Epidermal melanocyte (primary cell): ENCODE data around the gene MCCC1.
"Not testable (repeated sequence)": the region's sequence is repeated elsewhere in the genome, so short reads cannot be mapped to it uniquely, and the experiment has no call there.

Experiments used
- DNase-seq: peaks from one replicate; pipeline ENCODE4 v3.0.0; 2011; ENCODE audit warnings: low spot score; ENCODE audit not compliant: insufficient read length

Gene MCCC1

DNA sequence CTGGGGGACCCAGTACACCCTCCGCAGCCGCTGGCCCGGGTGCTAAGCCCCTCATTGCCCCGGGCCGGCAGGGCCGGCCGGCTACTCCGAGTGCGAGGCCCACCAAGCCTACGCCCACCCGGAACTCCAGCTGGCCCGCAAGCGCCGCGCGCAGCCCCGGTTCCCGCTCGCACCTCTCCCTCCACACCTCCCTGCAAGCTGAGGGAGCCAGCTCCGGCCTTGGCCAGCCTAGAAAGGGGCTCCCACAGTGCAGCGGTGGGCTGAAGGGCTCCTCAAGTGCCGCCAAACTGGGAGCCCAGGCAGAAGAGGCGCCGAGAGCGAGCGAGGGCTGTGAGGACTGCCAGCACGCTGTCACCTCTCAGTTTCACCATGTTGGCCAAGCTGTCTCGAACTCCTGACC, 4.7 kb upstream of the MCCC1 start:
- DNase-seq: not testable (repeated sequence)

DNA sequence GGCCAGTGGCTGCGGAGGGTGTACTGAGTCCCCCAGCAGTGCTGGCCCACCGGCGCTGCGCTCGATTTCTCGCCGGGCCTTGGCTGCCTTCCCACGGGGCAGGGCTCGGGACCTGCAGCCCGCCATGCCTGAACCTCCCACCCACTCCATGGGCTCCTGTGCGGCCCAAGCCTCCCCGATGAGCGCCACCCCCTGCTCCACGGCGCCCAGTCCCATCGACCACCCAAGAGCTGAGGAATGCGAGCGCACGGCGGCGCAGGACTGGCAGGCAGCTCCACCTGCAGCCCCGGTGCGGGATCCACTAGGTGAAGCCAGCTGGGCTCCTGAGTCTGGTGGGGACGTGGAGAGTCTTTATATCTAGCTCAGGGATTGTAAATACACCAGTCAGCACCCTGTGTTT, 1.7 kb upstream of the MCCC1 start:
- DNase-seq: not testable (repeated sequence)

DNA sequence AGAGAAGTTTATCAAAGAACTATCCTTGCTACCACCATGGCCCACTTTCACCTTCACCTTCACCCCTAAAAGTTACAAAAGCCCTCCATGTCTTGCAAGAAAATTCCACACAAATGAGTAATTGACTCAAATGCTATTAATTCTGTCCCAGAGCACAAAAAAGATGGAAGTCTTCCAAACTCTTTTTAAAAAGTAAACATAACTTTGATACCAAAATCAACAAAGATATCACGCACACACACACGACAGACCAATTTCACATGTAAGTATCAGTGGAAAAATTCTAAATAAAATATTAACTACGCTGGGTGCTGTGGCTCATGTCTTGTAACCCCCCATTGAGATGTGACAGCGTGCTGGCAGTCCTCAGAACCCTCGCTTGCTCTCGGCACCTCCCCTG, 1.1 kb upstream of the MCCC1 start:
- no peak for DNase-seq

DNA sequence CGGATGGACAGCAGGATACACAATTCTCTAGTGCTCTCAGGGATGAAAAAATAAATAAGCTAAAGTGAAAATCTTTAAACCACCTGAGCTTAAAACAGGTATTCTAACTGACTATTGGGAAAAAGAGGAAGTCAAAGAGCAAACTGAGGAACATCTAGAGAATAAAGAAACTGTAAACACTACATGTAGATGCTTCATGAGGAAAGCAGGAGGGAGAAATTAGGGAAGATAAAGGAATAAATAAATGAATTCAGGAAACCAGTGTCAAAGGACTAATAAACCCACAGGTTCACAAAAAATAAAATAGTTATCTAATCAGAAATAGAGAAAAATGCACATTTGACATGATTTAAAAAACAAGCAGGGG, 525 bp upstream of the MCCC1 start:
- DNase-seq: no peak

DNA sequence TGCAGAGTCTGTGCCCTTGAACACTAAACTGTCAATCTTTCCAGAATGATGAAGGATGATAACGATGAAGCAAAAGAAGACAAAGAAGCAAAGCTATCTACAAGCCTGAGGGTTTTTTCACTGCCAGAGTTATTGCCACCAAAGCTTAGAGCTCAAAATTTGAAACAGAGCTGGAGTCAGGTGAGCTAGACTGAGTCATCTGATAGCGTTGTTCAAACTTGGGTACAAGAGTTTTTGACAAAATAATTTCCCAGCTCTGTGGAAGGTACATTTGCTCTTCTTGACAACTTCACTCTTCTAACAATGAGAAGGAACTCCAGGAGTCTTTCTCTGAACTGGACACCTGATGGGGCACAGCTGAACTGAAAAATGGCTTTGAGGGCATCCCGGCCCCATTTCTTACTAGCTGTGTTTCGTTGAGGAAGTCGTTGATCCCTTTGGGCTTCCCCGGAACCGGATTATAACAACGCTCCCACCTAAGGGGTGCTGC, 715 bp downstream of the MCCC1 start:
- DNase-seq: no peak

DNA sequence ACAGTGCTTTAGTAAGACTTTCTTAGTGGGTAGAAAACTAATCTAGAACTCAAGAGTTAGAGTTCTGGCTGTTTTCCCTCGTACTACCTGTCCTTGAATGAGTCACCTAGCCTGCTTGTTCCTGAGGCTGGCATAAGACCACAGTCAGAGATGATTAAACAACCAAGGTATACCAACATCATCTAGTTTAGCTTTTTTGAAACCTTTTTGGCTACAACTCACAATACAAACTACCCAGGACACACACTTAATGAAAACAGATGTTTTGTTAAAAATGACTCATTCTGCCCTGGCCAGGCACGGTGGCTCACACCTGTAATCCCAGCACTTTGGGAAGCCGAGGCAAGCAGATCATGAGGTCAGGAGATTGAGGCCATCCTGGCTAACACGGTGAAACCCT, 4.6 kb downstream of the MCCC1 start:
- DNase-seq: no peak

DNA sequence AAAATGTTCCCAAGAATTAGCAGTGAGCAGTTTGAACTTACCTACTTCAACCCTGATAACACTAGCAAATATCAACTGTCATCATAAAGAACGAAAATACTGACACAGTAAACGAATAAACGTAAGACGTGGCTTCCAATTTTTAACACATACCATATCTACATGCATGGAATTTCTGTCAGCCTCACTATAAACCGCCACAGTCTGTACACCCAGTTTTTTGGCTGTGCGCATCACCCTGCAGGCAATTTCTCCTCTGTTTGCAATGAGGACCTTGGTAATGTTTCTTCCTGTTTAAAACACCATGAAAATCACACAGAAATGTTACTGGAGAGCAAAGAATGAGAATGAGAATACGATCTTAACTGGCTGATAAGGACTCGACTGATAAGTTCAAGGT, 7.0 kb downstream of the MCCC1 start:
- DNase-seq: no peak

DNA sequence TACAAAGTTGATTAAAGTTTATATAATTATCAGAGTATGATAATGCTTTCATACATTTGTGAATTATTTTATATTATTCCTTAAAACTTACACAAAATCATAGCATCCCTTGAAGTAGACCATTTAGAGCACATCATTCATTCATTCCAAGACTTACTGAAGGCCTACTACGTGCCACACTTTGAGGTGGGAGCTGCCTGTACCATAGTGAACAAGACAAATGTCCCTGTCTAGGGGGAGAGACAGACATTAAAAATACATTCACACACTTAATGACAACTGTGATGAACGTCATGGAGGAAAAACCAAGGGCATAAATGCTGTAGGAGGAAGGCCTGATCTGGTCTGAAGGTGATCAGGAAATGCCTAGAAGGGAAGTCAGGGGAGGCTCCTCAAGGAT, 12.1 kb downstream of the MCCC1 start:
- DNase-seq: no peak

DNA sequence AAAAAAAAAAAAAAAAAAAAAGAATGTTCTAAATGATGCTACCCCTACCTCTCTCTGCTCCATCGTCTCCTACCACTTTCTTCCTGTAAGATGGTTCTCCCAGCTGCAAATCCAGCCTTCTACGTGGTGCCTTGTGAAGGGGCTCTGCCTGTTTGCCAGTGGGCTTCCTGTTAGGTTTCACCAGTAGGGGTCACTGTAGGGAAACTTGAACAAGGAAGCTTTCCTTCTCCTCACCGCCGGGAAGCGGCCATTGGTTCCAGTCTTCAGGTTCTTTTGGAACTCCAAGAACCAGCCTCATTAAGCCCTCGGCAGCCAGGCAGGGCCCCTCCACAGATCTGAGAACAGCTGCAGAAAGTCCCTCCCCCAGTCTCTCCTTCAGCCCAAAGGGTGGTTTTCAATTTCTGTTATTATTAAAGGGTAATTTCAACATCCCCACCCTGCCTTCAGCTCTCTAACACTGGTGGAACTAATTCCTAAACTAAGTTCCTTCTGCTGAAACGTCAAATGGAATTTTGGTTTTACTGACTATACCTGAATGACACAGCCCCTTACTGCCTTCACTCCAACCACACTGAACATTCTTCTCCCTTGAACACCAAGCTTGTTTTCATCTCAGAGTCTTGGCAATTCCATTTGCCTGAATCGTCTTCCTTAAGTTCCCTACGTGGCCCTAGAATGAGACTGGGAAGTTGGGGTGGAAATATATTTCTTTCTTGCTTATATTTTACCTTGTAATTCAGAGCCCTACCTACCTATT, 13.5 kb downstream of the MCCC1 start:
- DNase-seq: no peak

DNA sequence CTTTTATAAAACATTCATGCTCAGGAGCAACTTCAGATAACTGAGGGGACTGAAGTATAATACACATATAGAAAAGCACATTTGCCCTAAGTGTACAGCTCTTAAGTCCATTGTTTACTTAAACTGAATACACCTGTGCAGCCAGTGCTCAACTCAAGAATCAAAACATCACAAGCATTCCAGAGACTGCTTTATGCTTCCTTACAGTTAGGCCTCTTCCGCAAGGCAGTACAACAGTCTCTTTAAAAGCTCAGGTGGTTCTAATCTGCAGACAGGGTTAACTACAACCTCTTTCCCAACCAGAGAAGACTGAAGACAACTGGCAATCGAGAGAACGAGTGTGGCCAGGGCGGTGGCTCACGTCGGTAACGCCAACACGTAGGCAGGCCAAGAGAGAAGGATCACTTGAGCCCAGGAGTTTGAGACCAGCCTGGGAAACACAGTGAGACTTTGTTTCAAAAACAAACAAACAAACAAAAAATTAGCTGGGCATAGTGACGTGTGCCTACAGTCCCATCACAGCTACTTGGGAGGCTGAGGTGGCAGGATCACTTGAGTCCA, 16.9 kb downstream of the MCCC1 start:
- DNase-seq: no peak

DNA sequence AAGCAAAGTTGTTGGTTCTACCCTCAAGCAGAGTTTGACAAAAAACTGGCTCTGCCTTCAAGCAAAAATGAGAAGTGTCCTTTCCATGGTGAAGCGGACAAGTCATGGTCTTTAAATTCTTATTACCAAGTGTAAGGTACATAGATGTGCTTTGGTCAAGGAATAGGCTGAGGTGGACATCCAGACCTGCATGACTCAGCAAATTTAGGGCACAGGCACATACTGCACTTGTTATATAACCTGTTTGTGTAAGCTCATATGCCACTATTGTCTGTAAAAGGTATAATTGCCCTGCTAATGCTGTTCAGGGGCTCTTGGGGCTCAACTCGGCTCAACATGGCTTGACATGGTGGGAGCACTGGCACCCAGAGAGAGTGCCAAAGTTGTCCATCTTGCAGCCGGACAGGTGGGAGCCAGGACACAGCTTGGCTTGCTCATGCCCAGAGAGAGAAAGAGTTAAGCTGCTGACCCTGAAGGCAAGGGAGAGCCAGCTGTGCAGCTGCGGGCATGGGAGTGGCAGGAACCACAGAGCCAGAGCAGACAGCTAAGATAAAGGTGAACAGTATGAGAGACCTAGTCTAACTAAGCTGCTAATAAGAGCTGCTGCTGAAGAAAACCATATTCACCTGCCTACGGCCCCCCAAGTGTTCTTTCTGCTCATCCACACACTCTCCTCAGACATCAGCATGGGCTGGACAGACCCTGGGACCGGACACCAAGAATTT, 17.7 kb downstream of the MCCC1 start:
- no peak for DNase-seq

DNA sequence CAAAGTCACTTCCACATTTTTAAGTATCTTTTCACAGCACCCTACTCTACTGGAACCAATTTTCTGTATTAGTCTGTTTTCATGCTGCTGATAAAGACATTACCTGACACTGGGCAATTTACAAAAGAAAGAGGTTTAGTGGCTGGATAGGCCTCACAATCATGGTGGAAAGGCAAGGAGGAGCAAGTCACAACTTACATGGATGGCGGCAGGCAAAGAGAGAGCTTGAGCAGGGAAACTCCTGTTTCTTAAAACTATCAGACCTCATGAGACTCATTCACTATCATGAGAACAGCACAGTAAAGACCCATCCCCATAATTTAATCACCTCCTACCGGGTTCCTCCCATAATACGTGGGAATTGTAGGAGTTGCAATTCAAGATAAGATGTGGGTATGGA, 18.7 kb downstream of the MCCC1 start:
- DNase-seq: no peak

DNA sequence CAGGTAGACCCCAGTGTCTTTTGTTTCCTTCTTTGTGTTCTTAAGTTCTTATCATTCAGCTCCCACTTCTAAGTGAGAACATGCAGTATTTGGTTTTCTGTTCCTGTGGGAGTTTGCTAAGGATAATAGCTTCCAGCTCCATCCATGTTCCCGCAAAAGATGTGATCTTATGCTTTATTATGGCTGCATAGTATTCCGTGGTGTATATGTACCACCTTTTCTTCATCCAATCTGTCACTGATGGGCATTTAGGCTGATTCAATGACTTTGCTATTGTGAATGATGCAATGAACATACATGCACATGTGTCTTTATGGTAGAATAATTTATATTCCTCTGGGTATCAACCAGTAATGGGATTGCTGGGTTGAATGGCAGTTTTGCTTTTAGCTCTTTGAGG, 24.4 kb downstream of the MCCC1 start:
- no peak for DNase-seq

DNA sequence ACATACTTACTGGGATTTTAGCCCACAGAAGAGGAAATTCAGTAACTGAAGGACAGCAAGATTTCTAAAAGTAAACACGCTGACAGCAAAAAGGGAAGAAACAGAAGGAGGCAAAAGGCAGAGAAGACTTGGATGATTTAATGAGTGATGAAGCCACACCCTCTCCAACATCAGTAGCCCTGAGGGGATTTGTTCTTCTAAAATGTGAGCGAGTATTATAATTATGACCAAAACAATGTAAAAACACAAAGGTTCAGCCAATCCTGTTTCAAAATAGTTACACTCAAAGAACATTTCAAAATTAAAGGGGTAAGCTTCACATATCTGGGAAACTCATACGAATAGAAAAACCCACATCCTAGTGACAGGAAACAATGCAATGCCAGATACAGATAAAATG, 25.0 kb downstream of the MCCC1 start:
- DNase-seq: no peak

DNA sequence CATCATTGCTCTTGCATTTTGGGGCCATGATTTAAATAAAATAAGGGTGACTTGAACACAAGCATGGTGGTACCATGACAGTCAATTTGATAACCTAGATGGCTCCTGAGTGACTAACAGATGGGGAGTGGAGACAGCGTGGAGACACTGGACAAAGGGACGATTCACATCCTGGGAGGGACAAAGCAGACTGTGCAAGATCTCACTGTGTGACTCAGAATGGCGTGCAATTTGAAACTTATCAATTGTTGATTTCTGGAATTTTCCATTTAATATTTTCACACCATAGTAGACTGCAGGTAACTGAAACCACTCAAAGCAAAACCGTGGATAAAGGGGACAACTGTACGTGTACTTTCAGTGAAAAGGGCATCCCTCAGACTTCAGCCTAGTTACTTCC, 25.5 kb downstream of the MCCC1 start:
- no peak for DNase-seq

DNA sequence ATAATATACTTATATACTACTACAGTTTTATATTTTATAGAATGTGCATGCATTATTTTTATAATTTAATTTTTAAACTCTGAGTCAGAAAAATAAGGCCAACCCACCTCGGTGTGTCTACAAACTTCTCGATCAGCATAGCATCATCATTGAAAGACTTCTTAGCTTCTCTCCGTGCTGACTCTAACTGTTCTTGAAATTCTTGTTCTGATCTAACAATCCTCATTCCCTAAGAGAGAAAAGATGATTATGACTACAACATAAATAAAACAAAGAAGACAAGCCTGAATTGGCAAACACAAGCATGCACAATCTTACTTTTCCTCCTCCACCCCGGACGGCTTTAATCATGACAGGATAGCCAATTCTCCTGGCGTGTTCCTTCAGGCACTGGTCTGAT, 28.4 kb downstream of the MCCC1 start:
- no peak for DNase-seq

DNA sequence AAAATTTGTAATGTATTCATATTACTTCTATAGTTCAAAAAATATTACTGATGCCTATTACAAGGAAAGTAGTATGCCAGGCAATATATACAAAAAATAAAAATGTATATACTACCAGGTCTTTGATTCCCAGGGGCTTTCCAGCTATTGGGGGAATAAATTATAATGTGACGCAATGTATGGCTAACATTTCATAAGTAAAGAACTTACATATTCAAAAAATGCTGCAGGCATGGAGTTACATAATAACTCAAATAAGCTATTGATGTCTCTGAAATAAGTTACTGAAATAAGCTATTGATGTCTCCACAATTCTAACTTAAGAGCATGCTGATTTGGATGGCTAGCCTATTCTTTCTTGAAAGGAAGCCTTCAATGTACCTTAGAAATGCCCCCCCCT, 30.2 kb downstream of the MCCC1 start:
- DNase-seq: no peak

DNA sequence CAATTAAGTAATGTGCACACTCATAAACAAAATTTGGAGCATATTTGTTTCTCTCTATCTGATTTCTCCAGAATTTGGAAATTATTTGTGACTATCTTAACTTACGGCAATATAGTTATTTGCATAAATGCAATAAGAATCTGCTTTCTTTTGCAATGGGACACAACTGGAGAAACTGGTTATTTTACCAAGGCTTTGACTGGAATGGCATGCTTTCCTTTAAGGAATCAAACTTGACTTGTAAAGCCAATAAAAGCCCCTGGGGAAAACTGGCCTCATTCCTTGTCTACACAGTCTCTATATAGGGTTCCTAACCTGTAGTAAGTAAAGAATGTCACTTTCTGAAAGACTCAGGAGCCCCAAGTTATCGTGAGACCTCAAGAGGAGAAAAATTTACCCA, 32.4 kb downstream of the MCCC1 start:
- not testable (repeated sequence) for DNase-seq

DNA sequence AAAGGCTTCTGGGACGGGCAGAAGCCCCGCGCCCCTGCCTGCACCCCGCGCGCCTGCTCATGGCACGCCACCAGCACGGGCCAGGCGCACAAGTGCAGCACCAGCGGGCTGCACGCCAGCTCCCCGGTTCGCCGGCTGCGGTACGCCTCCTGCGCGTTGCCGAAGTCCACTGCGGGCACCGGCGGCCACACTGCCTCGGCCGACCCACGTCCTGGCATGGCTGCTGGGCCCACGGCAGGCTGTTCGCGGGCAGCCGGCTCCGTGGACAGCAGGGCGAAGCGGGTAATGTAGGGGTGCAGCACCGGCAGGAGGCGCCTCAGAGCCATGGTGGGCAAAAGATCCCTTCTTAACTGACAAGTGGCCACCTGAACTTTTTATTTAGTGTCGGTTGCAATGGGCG, 34.8 kb downstream of the MCCC1 start:
- no peak for DNase-seq

DNA sequence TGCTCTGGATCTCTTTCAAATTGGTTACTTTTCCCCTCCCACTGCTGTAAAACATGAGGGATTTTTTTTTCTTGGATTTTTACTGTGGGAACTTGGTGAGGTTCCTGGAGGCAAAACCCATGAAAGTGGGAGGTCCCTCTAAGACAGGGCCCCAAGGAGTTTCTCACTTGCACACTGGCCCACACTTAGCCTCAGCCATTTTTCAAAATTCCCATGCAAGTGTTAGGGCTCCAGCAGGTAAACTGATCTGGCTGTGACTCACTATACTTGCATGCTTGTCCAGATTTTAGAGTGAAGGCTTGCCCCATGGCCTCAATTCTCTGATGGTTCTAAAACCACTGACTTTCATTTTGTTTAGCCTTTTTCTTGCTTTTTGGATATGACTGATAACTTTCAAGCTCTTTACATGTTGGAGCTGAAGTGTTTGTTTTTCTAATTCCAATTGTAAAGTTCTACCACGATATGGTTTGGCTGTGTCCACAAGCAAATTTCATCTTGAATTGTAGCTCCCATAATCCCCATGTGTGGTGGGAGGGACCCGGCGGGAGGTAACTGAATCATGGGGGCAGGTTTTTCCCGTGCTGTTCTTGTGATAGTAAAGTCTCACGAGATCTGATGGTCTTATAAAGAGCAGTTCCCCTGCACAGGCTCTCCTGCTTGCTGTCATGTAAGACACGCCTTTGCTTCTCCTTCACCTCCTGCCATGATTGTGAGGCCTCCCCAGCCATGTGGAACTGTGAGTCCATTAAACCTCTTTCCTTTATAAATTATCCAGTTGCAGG, 37.7 kb downstream of the MCCC1 start:
- no peak for DNase-seq

DNA sequence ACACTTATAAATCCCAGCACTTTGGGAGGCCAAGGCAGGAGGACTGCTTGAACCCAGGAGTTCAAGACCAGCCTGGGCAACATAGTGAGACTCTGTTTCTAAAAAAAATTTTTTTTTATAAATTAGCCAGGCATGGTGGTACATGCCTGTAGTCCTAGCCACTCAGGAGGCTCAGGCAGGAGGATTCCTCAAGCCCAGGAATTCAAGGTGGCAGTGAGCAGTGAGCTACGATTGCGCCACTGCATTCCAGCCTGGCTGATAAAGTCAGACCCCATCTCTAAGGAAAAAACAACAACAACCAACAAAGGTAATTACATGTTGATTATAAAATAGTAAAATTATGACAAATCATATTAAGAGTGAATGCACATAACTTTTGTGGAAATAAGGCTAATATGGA, 40.9 kb downstream of the MCCC1 start:
- DNase-seq: no peak

DNA sequence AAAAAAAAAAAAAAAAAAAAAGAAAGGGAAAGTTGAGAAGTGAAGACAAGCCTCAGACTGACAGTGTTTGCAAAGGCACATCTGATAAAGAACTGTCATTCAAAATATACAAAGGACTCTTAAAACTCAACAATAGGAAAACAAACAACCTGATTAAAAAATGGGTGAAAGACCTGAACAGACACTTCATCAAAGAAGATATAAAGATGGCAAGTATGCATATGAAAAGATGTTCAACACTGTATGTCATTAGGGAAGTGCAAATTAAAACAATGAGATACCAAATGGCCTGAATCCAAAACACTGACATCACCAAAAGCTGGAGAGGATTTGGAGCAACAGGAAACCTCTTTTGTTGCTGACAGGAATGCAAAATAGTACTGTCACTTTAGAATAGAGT, 48.6 kb downstream of the MCCC1 start:
- DNase-seq: no peak
